ENCODE measurements around the gene SUSD6.
"Not testable (repeated sequence)": the region's sequence is repeated elsewhere in the genome, so short reads cannot be mapped to it uniquely, and the experiment has no call there.

SUSD6 gene

GRCh38 chr14:69695322-69696203 lies 84.2 kb downstream of the SUSD6 start:
- no peak for DNase-seq (ENCODE audit: low read depth in 2 of 2)

GRCh38 chr14:69696204-69696527 lies 84.8 kb downstream of the SUSD6 start:
- DNase-seq (ENCODE audit: low read depth in 2 of 2), result no peak

GRCh38 chr14:69696633-69697557 lies 85.5 kb downstream of the SUSD6 start:
- no peak for DNase-seq (ENCODE audit: low read depth in 2 of 2)

- no peak for DNase-seq (ENCODE audit: low read depth in 2 of 2)
These were observed 87.2 kb downstream of the SUSD6 start for GRCh38 chr14:69698572-69698971.

GRCh38 chr14:69699243-69699642 lies 87.8 kb downstream of the SUSD6 start:
- DNase-seq (ENCODE audit: low read depth in 2 of 2), result not testable (repeated sequence)

GRCh38 chr14:69699748-69700303 lies 88.4 kb downstream of the SUSD6 start:
- no peak for DNase-seq (ENCODE audit: low read depth in 2 of 2)

GRCh38 chr14:69700575-69700974 lies 89.2 kb downstream of the SUSD6 start:
- DNase-seq (ENCODE audit: low read depth in 2 of 2), result no peak

GRCh38 chr14:69701291-69701690 lies 89.9 kb downstream of the SUSD6 start:
- no peak for DNase-seq (ENCODE audit: low read depth in 2 of 2)

GRCh38 chr14:69701857-69702256 lies 90.5 kb downstream of the SUSD6 start:
- no peak for DNase-seq (ENCODE audit: low read depth in 2 of 2)

GRCh38 chr14:69703047-69704039 lies 91.9 kb downstream of the SUSD6 start:
- no peak for DNase-seq (ENCODE audit: low read depth in 2 of 2)

- no peak for DNase-seq (ENCODE audit: low read depth in 2 of 2)
These were observed 92.9 kb downstream of the SUSD6 start for GRCh38 chr14:69704319-69704718.

- DNase-seq (ENCODE audit: low read depth in 2 of 2), result no peak
These were observed 94.3 kb downstream of the SUSD6 start for GRCh38 chr14:69705706-69706105.

- no peak for DNase-seq (ENCODE audit: low read depth in 2 of 2)
These were observed 96.7 kb downstream of the SUSD6 start for GRCh38 chr14:69708049-69708448.

GRCh38 chr14:69708586-69709560 lies 97.5 kb downstream of the SUSD6 start:
- DNase-seq (ENCODE audit: low read depth in 2 of 2), result no peak

GRCh38 chr14:69710378-69710777 lies 99.0 kb downstream of the SUSD6 start:
- no peak for DNase-seq (ENCODE audit: low read depth in 2 of 2)

GRCh38 chr14:69711065-69711464 lies 99.7 kb downstream of the SUSD6 start:
- no peak for DNase-seq (ENCODE audit: low read depth in 2 of 2)

GRCh38 chr14:69711477-69711876 lies 100.1 kb downstream of the SUSD6 start:
- DNase-seq (ENCODE audit: low read depth in 2 of 2), result no peak

GRCh38 chr14:69711881-69712560 lies 100.6 kb downstream of the SUSD6 start:
- DNase-seq (ENCODE audit: low read depth in 2 of 2), result no peak

- no peak for DNase-seq (ENCODE audit: low read depth in 2 of 2)
These were observed 101.2 kb downstream of the SUSD6 start for GRCh38 chr14:69712599-69713088.
